Trophoblast cell (in vitro differentiated cells and primary cell): ENCODE results near the gene MYH10.

ENCODE experiments used
- DNase-seq, 2 donors: peaks; one replicate each; pipeline ENCODE4 v3.0.0-alpha.2; 2016
- H2AFZ ChIP-seq: 2 replicates; pipeline ENCODE4 v1.6.1; 2013; ENCODE audit warnings: low read length, moderate library complexity, mild to moderate bottlenecking; ENCODE audit not compliant: insufficient read depth, poor library complexity
- H2AK5ac ChIP-seq: 2 replicates; pipeline ENCODE4 v1.6.1; 2013; ENCODE audit warnings: mild to moderate bottlenecking, low read length
- H2BK120ac ChIP-seq: 2 replicates; pipeline ENCODE4 v1.6.1; 2013; ENCODE audit warnings: low read length, mild to moderate bottlenecking, moderate library complexity; ENCODE audit not compliant: insufficient read depth, poor library complexity
- H2BK12ac ChIP-seq: 2 replicates; pipeline ENCODE4 v1.6.1; 2013; ENCODE audit warnings: mild to moderate bottlenecking, low read length, moderate library complexity
- H2BK5ac ChIP-seq: 2 replicates; pipeline ENCODE4 v1.6.1; 2013; ENCODE audit warnings: low read length, low read depth, moderate library complexity, mild to moderate bottlenecking; ENCODE audit not compliant: poor library complexity
- H3K14ac ChIP-seq: 2 replicates; pipeline ENCODE4 v1.6.1; 2013; ENCODE audit warnings: mild to moderate bottlenecking, low read length
- H3K18ac ChIP-seq: 2 replicates; pipeline ENCODE4 v1.6.1; 2013; ENCODE audit warnings: mild to moderate bottlenecking, low read length
- H3K23ac ChIP-seq: 2 replicates; pipeline ENCODE4 v1.6.1; 2013; ENCODE audit warnings: low read length
- H3K27ac ChIP-seq: 2 replicates; pipeline ENCODE4 v1.5.1; 2013; ENCODE audit warnings: low read depth, mild to moderate bottlenecking, inconsistent platforms, low read length, moderate library complexity
- H3K27me3 ChIP-seq: 2 replicates; pipeline ENCODE4 v1.6.1; 2013; ENCODE audit warnings: inconsistent platforms, mild to moderate bottlenecking, low read length, moderate library complexity; ENCODE audit not compliant: insufficient read depth
- H3K36me3 ChIP-seq, 2 experiments: 1 replicate in 1 of 2; 2 replicates in 1 of 2; pipeline ENCODE4 v1.6.1; 2013; ENCODE audit warnings: low read length in 2 of 2, mild to moderate bottlenecking in 2 of 2, moderate library complexity in 1 of 2; ENCODE audit not compliant: insufficient read depth in 2 of 2, control insufficient read depth in 1 of 2
- H3K4ac ChIP-seq: 2 replicates; pipeline ENCODE4 v1.6.1; 2013; ENCODE audit warnings: low read depth, mild to moderate bottlenecking, low read length, moderate library complexity
- H3K4me1 ChIP-seq, 2 experiments: 1 replicate in 1 of 2; 2 replicates in 1 of 2; pipeline ENCODE4 v1.6.1; 2013; ENCODE audit warnings: low read length in 2 of 2, mild to moderate bottlenecking in 2 of 2, moderate library complexity in 1 of 2; ENCODE audit not compliant: insufficient read depth in 2 of 2, control insufficient read depth in 1 of 2
- H3K4me2 ChIP-seq: 2 replicates; pipeline ENCODE4 v1.6.1; 2013; ENCODE audit warnings: inconsistent platforms, mild to moderate bottlenecking, low read length, moderate library complexity
- H3K4me3 ChIP-seq: 2 replicates; pipeline ENCODE4 v1.5.1; 2013; ENCODE audit warnings: mild to moderate bottlenecking, low read depth, low read length, inconsistent platforms
- H3K79me1 ChIP-seq: one replicate; pipeline ENCODE4 v1.6.1; 2013; ENCODE audit warnings: low read length
- H3K79me2 ChIP-seq: 2 replicates; pipeline ENCODE4 v1.6.1; 2013; ENCODE audit warnings: low read length, mild to moderate bottlenecking; ENCODE audit not compliant: control insufficient read depth, insufficient read depth, poor library complexity
- H3K9ac ChIP-seq: 2 replicates; pipeline ENCODE4 v1.6.1; 2013; ENCODE audit warnings: mild to moderate bottlenecking, low read length
- H3K9me3 ChIP-seq: 2 replicates; pipeline ENCODE4 v1.6.1; 2013; ENCODE audit warnings: low read depth, mild to moderate bottlenecking, control low read depth, inconsistent platforms, low read length; ENCODE audit not compliant: insufficient read depth
- H4K12ac ChIP-seq: 2 replicates; pipeline ENCODE4 v1.6.1; 2013; ENCODE audit warnings: low read depth, mild to moderate bottlenecking, low read length, moderate library complexity
- H4K8ac ChIP-seq: 2 replicates; pipeline ENCODE4 v1.6.1; 2013; ENCODE audit warnings: low read depth, mild to moderate bottlenecking, low read length, moderate library complexity
- H4K91ac ChIP-seq: one replicate; pipeline ENCODE4 v1.6.1; 2013; ENCODE audit warnings: low read depth, mild to moderate bottlenecking, low read length, moderate library complexity
- WGBS: extraction: QIAGEN DNeasy Blood & Tissue Kit; methylation state at CpG from one replicate; pipeline ENCODE4 v1.1.7; 2013; ENCODE audit warnings: missing lambda C conversion rate; ENCODE audit not compliant: insufficient read length, insufficient coverage; ENCODE audit errors: extremely low coverage; 5-methylcytosine and 5-hydroxymethylcytosine counted together

Gene MYH10

GRCh38 chr17:8504460-8505207 lies 125.9 kb downstream of the MYH10 start:
- H2BK12ac ChIP-seq = no peak overlapping the region
- H3K36me3 ChIP-seq = peaks cover 59 to 83% of the 10 kb centered on the region in 2 experiments
- H2AFZ ChIP-seq = no peak overlapping the region
- no peak overlapping the region for H2AK5ac ChIP-seq
- H3K9me3 ChIP-seq = peaks cover 4% of the 10 kb centered on the region
- no peak overlapping the region for H2BK120ac ChIP-seq
- H3K79me2 ChIP-seq = no peaks in the 10 kb centered on the region
- no peak overlapping the region for H3K18ac ChIP-seq
- no peaks in the 10 kb centered on the region for H3K4me1 ChIP-seq
- no peak overlapping the region for H4K91ac ChIP-seq
- no peak overlapping the region for H4K8ac ChIP-seq
- no peak overlapping the region for H3K4me3 ChIP-seq
- no peak overlapping the region for H3K9ac ChIP-seq
- no peaks in the 10 kb centered on the region for H3K79me1 ChIP-seq
- H3K27me3 ChIP-seq = no peaks in the 10 kb centered on the region
- H3K14ac ChIP-seq = no peak overlapping the region
- H4K12ac ChIP-seq = no peak overlapping the region
- DNase-seq = no peak
- no peak overlapping the region for H3K23ac ChIP-seq
- H3K4ac ChIP-seq = no peak overlapping the region
- no peak overlapping the region for H3K4me2 ChIP-seq
- H3K27ac ChIP-seq = no peak overlapping the region
- no CpG with 5 or more reads among the region's 18 CpGs for WGBS
- no peak overlapping the region for H2BK5ac ChIP-seq

- Histone ChIP-seq H3K27ac (no peak overlapping the region), H2BK12ac (no peak overlapping the region), H3K23ac (no peak overlapping the region), H3K79me1 (no peaks in the 10 kb centered on the region), H4K8ac (no peak overlapping the region), H2AK5ac (no peak overlapping the region), H4K12ac (no peak overlapping the region), H3K9ac (no peak overlapping the region), H3K36me3 (peaks cover 60 to 84% of the 10 kb centered on the region in 2 experiments), H3K27me3 (no peaks in the 10 kb centered on the region), H3K18ac (no peak overlapping the region), H2BK5ac (no peak overlapping the region), H3K4me3 (no peak overlapping the region), H3K4me2 (no peak overlapping the region), H3K9me3 (peaks cover 4% of the 10 kb centered on the region), H3K79me2 (no peaks in the 10 kb centered on the region), H3K4me1 (no peaks in the 10 kb centered on the region), H3K14ac (no peak overlapping the region), H3K4ac (no peak overlapping the region), H4K91ac (no peak overlapping the region), H2AFZ (no peak overlapping the region), H2BK120ac (no peak overlapping the region)
- no CpG with 5 or more reads among the region's 9 CpGs for WGBS
- DNase-seq = no peak
These were observed 126.7 kb downstream of the MYH10 start for GRCh38 chr17:8503807-8504206.

GRCh38 chr17:8503368-8503767 lies 127.2 kb downstream of the MYH10 start:
- Histone ChIP-seq H4K12ac (no peak overlapping the region), H3K4ac (no peak overlapping the region), H3K79me2 (no peaks in the 10 kb centered on the region), H2BK12ac (no peak overlapping the region), H2BK120ac (no peak overlapping the region), H3K9ac (no peak overlapping the region), H3K27ac (no peak overlapping the region), H2AK5ac (no peak overlapping the region), H3K4me1 (no peaks in the 10 kb centered on the region), H3K9me3 (peaks cover 4% of the 10 kb centered on the region), H4K91ac (no peak overlapping the region), H2AFZ (no peak overlapping the region), H4K8ac (no peak overlapping the region), H2BK5ac (no peak overlapping the region), H3K14ac (no peak overlapping the region), H3K36me3 (peaks cover 60 to 81% of the 10 kb centered on the region in 2 experiments), H3K23ac (no peak overlapping the region), H3K18ac (no peak overlapping the region), H3K4me3 (no peak overlapping the region), H3K4me2 (no peak overlapping the region), H3K79me1 (no peaks in the 10 kb centered on the region), H3K27me3 (no peaks in the 10 kb centered on the region)
- DNase-seq = no peak
- WGBS = no CpG with 5 or more reads among the region's 6 CpGs

- no peaks in the 10 kb centered on the region for H3K79me2 ChIP-seq
- WGBS = no CpG with 5 or more reads among the region's 6 CpGs
- no peak overlapping the region for H2AFZ ChIP-seq
- H3K27me3 ChIP-seq = no peaks in the 10 kb centered on the region
- no peak overlapping the region for H3K4me2 ChIP-seq
- H3K18ac ChIP-seq = no peak overlapping the region
- no peak overlapping the region for H3K9ac ChIP-seq
- no peak overlapping the region for H3K27ac ChIP-seq
- no peak overlapping the region for H3K4ac ChIP-seq
- no peaks in the 10 kb centered on the region for H3K4me1 ChIP-seq
- no peak overlapping the region for H2BK12ac ChIP-seq
- H4K8ac ChIP-seq = no peak overlapping the region
- H3K36me3 ChIP-seq = peaks cover 57 to 78% of the 10 kb centered on the region in 2 experiments
- peaks cover 4% of the 10 kb centered on the region for H3K9me3 ChIP-seq
- no peak overlapping the region for H2AK5ac ChIP-seq
- no peak overlapping the region for H3K14ac ChIP-seq
- H2BK5ac ChIP-seq = no peak overlapping the region
- H3K79me1 ChIP-seq = no peaks in the 10 kb centered on the region
- no peak overlapping the region for H3K4me3 ChIP-seq
- H4K91ac ChIP-seq = no peak overlapping the region
- no peak overlapping the region for H4K12ac ChIP-seq
- H3K23ac ChIP-seq = no peak overlapping the region
- H2BK120ac ChIP-seq = no peak overlapping the region
- no peak for DNase-seq
These were observed 128.4 kb downstream of the MYH10 start for GRCh38 chr17:8502126-8502525.
